Middle frontal gyrus (tissue), 1 donor: ENCODE measurements around the gene KCNMB4.
"Not testable (repeated sequence)": the region's sequence is repeated elsewhere in the genome, so short reads cannot be mapped to it uniquely, and the experiment has no call there.

Source experiments
- DNase-seq: peaks from one replicate; pipeline ENCODE4 v3.0.0-alpha.2; 2015; ENCODE audit warnings: low spot score; ENCODE audit errors: extremely low spot score

Gene KCNMB4

GRCh38 chr12:70372881-70373280, 6.8 kb downstream of the KCNMB4 start:
- no peak for DNase-seq

GRCh38 chr12:70379846-70380245, 13.8 kb downstream of the KCNMB4 start:
- DNase-seq = no peak

- DNase-seq = no peak
These were observed 17.4 kb downstream of the KCNMB4 start for GRCh38 chr12:70383484-70383883.

- DNase-seq = no peak
These were observed 17.8 kb downstream of the KCNMB4 start for GRCh38 chr12:70383886-70384285.

GRCh38 chr12:70386771-70387170, 20.7 kb downstream of the KCNMB4 start:
- DNase-seq = no peak

- no peak for DNase-seq
These were observed 23.6 kb downstream of the KCNMB4 start for GRCh38 chr12:70389678-70390077.

- DNase-seq = not testable (repeated sequence)
These were observed 26.5 kb downstream of the KCNMB4 start for GRCh38 chr12:70392631-70393030.

- DNase-seq = no peak
These were observed 27.9 kb downstream of the KCNMB4 start for GRCh38 chr12:70393787-70394499.

GRCh38 chr12:70398002-70398401, 31.9 kb downstream of the KCNMB4 start:
- DNase-seq = no peak

GRCh38 chr12:70398862-70399261, 32.8 kb downstream of the KCNMB4 start:
- no peak for DNase-seq

GRCh38 chr12:70399311-70399710, 33.2 kb downstream of the KCNMB4 start:
- DNase-seq = no peak

GRCh38 chr12:70400124-70400523, 34.0 kb downstream of the KCNMB4 start:
- no peak for DNase-seq

GRCh38 chr12:70402597-70402996, 36.5 kb downstream of the KCNMB4 start:
- DNase-seq = no peak

GRCh38 chr12:70403826-70404225, 37.7 kb downstream of the KCNMB4 start:
- DNase-seq = no peak

GRCh38 chr12:70408004-70408790, 42.1 kb downstream of the KCNMB4 start:
- peak; percentile 56 for DNase-seq

GRCh38 chr12:70415987-70416386, 49.9 kb downstream of the KCNMB4 start:
- no peak for DNase-seq

- DNase-seq = no peak
These were observed 51.0 kb downstream of the KCNMB4 start for GRCh38 chr12:70417121-70417520.

GRCh38 chr12:70418101-70418500, 52.0 kb downstream of the KCNMB4 start:
- DNase-seq = peak; percentile 27

- DNase-seq = no peak
These were observed 56.5 kb downstream of the KCNMB4 start for GRCh38 chr12:70422631-70423030.

- no peak for DNase-seq
These were observed 60.5 kb downstream of the KCNMB4 start for GRCh38 chr12:70426620-70427019.

- no peak for DNase-seq
These were observed 61.5 kb downstream of the KCNMB4 start for GRCh38 chr12:70427611-70428010.

- DNase-seq = no peak
These were observed 64.3 kb downstream of the KCNMB4 start for GRCh38 chr12:70430400-70430799.

GRCh38 chr12:70436836-70437235, 70.7 kb downstream of the KCNMB4 start:
- DNase-seq = no peak
